DLD1 (cell line): ENCODE data around the gene TBRG4.

Experiments used
- in situ Hi-C: cut with HindIII; loops from 2 replicates; pipeline ENCODE4 v1.10.0; 2017; ENCODE audit warnings: low sequenced_read_pairs

The TBRG4 gene

GRCh38 chr7:45075871-45076796 lies 35.4 kb downstream of the TBRG4 start:
- in situ Hi-C loops, result no loop called here

- in situ Hi-C loops, result no loop called here
Measured at GRCh38 chr7:45075355-45075644, 36.2 kb downstream of the TBRG4 start.

DNA sequence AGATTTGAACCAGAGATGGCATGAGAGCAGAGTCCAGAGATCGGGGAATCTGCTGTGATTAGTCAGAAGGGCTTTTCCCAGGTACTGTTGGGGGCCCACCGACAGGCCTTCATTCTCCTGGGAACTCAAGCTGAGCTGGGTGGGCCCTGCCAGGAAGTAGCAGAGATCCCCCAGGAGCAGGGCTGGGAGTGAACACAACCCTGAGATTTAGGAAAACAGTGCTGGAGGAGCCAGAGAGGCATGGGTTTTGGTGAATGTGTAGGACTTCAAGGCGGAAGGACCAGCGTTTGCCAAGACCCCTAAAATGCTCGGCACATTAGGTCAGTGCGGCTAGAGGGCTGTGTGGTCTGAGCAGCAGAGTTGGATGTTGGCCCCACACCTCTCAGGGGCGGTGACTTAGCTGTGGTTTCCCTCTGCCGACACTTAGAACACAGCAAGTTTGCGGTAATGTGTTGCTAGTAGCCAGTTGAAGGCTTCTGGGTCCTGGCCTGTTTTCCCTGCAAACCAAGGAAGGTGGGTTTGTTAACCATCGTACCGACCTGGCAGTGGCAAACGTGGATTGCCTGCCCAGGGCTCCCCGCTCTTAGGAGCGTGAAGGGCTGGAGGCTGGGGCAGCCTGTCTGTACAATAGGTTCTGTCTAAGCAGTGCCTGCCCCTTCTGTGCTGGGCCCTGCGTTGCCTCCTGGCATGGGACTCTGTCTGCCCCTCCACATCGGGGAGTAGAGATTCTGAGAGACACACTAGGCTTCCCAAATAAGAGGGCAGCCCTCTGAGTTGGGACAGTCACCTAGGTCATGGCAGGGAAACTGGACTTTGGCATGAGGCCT lies 36.8 kb downstream of the TBRG4 start:
- in situ Hi-C loops, result no loop called here

- in situ Hi-C loops, result no loop called here
Measured at GRCh38 chr7:45073786-45074527, 37.5 kb downstream of the TBRG4 start.

DNA sequence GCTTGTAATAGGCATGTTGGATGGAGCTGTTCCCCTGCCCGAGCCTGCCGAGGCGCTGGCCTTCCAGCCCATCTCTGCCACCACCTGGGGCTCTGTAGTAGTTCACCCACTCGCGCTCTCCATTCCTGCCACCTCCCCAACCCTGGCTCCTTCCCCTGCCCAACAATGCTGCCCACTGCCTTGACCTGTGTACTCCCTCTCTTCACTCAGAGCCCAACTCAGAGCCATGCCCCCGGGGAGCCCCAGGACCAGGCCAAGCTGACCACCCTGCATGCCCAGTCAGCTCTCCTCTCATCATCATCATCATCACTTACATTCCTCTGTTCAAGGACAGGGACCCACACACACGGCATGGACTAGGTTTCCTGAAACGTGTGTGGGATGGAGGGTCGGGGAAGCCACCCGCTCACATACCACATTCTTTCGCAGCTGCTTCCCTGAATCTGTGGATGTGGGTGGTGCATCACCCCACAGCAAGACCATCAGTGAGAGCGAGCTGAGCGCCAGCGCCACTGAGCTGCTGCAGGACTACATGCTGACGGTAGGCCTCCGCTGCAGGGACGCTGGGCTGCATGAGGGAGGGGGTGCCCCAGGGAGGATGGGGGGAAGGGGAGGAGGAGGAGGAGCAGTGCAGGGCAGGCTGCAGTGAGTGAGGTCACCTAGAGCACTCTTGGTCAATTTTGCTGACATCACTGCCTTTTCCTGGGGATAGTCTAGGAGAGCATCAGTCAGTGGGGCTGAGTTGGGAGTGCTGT lies 38.3 kb downstream of the TBRG4 start:
- in situ Hi-C loops, result no loop called here

DNA sequence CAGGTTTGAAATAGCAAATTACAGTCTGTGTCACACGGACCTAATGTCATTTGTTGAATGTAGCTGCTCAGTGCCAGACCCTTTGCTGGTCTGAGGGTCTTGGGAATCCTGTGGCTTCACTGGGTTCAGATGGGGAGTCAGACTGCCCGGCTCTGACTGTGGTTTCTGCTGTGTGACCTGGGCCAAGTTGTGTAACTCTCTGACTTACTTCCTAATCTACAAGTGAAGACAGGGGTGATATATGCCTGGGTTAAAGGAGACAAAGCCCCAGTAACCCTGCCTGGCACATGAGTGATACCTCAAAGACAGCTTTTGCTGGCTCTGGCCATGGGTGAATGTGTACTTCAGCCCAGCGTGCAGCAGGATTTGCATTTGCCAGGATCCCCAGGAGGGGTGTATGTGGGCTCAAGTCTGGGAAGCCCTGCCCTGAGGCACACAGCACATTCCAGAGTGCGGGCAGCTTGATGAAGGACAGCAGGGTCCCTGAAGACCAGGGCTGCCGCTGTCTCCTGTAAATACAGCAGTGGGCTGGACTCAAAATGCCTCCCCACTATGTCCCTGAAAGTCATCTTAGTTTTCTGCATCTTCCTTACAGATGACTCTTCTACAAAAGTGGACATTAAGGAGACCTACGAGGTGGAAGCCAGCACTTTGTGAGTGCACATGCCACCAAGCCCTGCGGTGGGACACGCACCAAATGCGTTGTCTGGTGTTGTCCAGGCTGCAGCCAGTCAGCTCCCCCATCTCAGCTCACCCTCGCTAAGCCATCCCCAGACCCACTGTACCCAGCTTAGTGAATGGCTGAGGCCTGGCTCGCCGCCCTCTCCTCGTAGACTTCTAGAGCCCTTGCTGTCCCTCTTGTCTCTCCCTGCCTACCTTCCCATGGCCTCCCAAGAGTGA lies 39.1 kb downstream of the TBRG4 start:
- in situ Hi-C loops, result no loop called here

- in situ Hi-C loops, result no loop called here
Measured at GRCh38 chr7:45071528-45071927, 40.0 kb downstream of the TBRG4 start.

DNA sequence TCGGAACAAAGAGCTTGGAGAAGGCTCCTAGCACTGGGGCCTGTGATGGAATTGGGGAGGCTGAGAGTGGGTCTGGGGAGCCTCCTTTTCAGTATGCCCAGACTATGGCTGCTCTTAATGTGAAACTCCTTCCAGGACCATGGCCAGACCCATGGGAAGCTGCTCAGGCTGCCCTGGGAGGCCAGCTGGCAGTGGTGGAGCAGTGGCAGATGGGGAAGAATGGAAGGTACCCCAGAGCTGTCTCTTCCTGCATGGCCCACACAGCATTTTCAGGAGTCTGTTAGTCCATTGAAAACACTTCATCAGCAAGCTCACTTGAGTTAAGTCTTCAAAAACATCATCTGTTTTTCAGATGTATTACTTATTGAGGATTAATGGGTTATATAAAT lies 41.2 kb downstream of the TBRG4 start:
- in situ Hi-C loops, result no loop called here

GRCh38 chr7:45069444-45070253 lies 41.8 kb downstream of the TBRG4 start:
- in situ Hi-C loops, result no loop called here

- in situ Hi-C loops, result no loop called here
Measured at GRCh38 chr7:45068236-45069023, 43.1 kb downstream of the TBRG4 start.

- in situ Hi-C loops, result no loop called here
Measured at GRCh38 chr7:45067582-45067981, 43.9 kb downstream of the TBRG4 start.

DNA sequence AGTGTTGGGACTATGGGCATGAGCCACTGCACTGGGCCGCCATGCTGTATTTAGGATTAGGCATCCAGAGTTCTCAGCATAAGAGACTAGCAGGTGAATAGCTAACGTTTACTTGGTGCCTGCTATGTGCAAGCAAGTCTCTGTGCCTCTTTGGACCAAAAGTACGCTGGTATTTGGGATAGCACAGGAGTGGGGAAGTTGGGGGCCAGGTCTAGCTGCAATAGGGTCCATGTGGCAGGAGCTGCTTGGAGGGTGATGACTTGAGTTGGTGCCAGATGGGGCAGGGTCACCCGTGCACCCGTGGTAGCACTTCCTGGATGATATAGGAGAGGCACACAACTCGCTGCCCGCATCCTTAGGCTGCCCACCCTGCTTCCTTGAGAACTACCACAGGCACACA lies 45.1 kb downstream of the TBRG4 start:
- in situ Hi-C loops, result no loop called here

DNA sequence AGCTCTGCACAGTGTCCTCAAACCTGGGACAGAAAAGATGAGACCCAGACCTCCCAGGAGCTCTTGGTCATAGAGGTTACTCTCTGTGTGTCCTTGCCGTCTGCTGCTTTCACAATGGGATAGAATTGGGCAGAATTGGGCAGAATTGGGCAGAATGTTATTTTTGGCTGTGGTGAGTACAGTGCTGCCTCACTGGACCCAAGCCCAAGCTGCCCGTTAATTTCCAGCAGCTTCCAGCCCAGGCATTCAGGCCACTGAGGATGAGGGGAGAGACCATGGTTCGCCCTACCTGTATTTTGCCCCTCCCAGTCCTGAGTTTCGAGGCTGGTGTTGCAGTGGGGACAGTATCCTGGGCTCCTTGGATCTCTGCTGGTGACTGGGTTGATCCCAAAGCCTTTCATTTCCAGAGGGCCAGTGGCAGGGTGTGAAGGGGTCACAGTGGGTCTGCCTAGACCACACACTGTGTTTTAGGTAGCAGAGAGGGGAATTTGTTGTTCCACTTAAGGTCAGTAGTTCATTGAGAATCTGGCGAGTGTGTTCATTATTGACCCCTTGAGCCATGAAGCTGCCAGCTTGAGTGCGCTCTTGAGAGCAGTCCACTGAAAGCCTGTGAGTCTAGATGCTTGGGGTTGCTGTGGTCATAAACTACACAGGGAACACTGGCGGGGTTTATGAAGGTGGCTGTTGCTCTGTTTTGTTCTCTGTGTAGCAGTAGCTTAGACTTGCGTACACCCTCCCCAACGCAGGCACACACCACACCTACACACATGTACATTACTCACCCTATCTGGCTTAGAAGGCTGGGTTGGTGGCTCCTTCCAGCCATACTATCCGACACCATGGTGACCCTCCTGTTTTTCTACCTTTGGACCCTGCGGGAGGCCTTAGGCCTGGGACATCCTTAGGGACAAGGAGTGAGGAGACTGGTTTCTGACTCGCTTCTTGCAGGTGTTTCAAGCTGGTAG lies 46.2 kb downstream of the TBRG4 start:
- in situ Hi-C loops, result no loop called here

GRCh38 chr7:45064047-45064725 lies 47.3 kb downstream of the TBRG4 start:
- in situ Hi-C loops, result no loop called here

DNA sequence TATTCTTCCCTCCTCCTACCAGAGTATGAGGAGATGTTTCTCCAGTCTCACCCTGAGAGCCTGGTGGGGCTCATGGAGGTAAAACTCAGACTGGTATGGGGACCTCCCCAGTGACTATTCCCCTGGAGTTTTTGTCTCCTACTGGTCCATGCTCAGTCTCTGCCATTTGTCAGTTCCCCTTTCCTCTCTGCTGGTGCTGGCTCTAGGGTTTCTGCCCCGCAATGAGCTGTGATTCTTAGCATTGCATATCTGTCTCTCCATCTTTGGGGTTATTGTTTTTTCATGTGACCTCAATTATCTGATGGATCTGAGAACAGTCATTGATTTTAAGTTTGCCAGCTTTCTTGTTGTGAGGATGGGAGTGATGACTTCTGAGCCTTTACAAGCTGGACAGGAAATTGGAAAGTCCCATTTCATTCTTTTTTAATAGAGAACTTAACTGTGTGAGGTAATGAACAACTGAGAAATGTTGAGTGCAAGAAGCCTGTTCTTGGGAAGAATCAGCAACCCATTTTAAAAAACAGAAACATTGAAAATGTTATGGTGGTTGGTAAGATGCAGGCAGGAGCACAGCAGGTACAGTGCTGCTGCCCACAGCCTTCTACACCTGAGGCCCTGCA lies 49.6 kb downstream of the TBRG4 start:
- in situ Hi-C loops, result no loop called here

- in situ Hi-C loops, result no loop called here
Measured at GRCh38 chr7:45061352-45061751, 50.1 kb downstream of the TBRG4 start.
